NT2/D1 (cell line): Measurements from ENCODE around the gene KCTD16.

Experiments
- DNase-seq: peaks from one replicate; pipeline ENCODE4 v3.0.0-alpha.2; 2011; ENCODE audit warnings: low read depth, low spot score
- H3K27me3 ChIP-seq: 2 replicates; pipeline ENCODE4 v1.6.0; 2011; ENCODE audit warnings: mild to moderate bottlenecking; ENCODE audit not compliant: insufficient read length, insufficient read depth
- H3K36me3 ChIP-seq: 2 replicates; pipeline ENCODE4 v1.6.1; 2011; ENCODE audit warnings: mild to moderate bottlenecking, low read length, mixed read lengths; ENCODE audit not compliant: insufficient read depth, insufficient read length
- H3K4me1 ChIP-seq: 2 replicates; pipeline ENCODE4 v1.5.1; 2011; ENCODE audit not compliant: insufficient read depth, insufficient read length
- H3K4me3 ChIP-seq: 2 replicates; pipeline ENCODE4 v1.5.1; 2011; ENCODE audit warnings: low read depth; ENCODE audit not compliant: insufficient read length
- H3K9ac ChIP-seq: 2 replicates; pipeline ENCODE4 v1.6.0; 2011; ENCODE audit warnings: low read depth; ENCODE audit not compliant: insufficient read length
- H3K9me3 ChIP-seq: 2 replicates; pipeline ENCODE4 v1.5.1; 2011; ENCODE audit warnings: mild to moderate bottlenecking, low read length; ENCODE audit not compliant: insufficient read depth
- SUZ12 ChIP-seq: IDR thresholded peaks from 2 replicates; pipeline ENCODE4 v1.6.1; 2011; ENCODE audit not compliant: insufficient read length, insufficient read depth; ENCODE audit errors: extremely low read depth
- YY1 ChIP-seq: IDR thresholded peaks from 2 replicates; pipeline ENCODE4 v1.6.1; 2011; ENCODE audit not compliant: insufficient read length, insufficient read depth
- ZNF274 ChIP-seq: IDR thresholded peaks from 2 replicates; pipeline ENCODE4 v1.6.1; 2011; ENCODE audit warnings: mild to moderate bottlenecking, low read depth, low read length

KCTD16 gene

DNA sequence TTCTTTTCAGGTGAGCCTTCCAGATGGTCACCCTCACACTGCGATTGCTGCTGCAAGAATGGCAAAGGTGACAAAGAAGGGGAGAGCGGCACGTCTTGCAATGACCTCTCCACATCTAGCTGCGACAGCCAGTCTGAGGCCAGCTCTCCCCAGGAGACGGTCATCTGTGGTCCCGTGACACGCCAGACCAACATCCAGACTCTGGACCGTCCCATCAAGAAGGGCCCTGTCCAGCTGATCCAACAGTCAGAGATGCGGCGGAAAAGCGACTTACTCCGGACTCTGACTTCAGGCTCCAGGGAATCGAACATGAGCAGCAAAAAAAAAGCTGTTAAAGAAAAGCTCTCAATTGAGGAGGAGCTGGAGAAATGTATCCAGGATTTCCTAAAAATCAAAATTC, 303.0 kb downstream of the KCTD16 start:
- Histone ChIP-seq H3K36me3 (no peaks in the 10 kb centered on the region), H3K4me3 (no peak overlapping the region), H3K9ac (no peak overlapping the region), H3K9me3 (no peaks in the 10 kb centered on the region), H3K4me1 (no peaks in the 10 kb centered on the region), H3K27me3 (no peaks in the 10 kb centered on the region)
- TF ChIP-seq YY1, result no peak
- no peak for TF ChIP-seq ZNF274
- no peak for TF ChIP-seq SUZ12
- no peak for DNase-seq

DNA sequence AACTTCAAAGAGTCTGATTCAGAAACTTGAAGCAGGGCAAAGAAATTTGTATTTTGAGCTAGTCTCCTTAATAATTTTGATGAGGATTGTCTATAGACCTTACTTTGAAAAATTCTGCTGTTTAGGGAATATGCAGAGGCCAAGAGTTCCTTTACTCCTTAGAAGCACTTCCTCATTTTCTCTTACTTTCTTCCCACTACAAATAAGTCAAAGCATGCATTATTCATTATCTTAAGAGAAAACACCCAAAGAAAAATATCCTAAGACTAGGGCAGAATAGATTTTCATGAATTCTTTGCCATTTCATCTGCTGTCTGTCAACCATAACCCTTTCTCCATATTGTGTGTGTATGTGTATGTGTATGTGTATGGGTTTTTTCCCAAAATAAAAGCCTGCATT, 307.9 kb downstream of the KCTD16 start:
- H3K36me3 ChIP-seq, result no peaks in the 10 kb centered on the region
- no peaks in the 10 kb centered on the region for H3K27me3 ChIP-seq

DNA sequence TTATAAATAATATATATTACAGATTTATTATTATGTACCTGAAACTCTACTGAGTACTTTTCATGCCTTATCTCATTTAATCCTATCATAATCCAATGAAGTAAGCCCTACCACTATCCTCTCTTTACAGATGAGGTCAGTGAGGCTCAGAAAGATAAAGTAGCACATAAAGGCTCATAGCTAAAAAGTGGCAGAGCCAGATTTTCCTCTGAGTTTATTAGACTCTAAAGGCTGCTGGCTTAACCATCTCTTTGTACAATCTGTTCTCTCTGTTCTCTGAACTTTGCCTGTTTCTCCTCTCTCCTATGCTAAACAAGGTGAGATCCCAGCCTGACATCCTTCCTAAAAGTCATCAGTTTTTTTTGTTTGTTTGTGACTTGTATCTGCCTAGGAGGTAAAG, 311.2 kb downstream of the KCTD16 start:
- Histone ChIP-seq H3K9ac (no peak overlapping the region), H3K36me3 (no peaks in the 10 kb centered on the region), H3K4me1 (no peaks in the 10 kb centered on the region), H3K27me3 (no peaks in the 10 kb centered on the region), H3K9me3 (no peaks in the 10 kb centered on the region), H3K4me3 (no peak overlapping the region)
- no peak for DNase-seq
- TF ChIP-seq ZNF274 (no peak), SUZ12 (no peak), YY1 (no peak)

More for the DNA sequence above, 307.9 kb downstream of the KCTD16 start:
- Histone ChIP-seq H3K4me3 (no peak overlapping the region), H3K4me1 (no peaks in the 10 kb centered on the region), H3K9ac (no peak overlapping the region), H3K9me3 (no peaks in the 10 kb centered on the region)
- no peak for DNase-seq
- TF ChIP-seq ZNF274 (no peak), YY1 (no peak), SUZ12 (no peak)

DNA sequence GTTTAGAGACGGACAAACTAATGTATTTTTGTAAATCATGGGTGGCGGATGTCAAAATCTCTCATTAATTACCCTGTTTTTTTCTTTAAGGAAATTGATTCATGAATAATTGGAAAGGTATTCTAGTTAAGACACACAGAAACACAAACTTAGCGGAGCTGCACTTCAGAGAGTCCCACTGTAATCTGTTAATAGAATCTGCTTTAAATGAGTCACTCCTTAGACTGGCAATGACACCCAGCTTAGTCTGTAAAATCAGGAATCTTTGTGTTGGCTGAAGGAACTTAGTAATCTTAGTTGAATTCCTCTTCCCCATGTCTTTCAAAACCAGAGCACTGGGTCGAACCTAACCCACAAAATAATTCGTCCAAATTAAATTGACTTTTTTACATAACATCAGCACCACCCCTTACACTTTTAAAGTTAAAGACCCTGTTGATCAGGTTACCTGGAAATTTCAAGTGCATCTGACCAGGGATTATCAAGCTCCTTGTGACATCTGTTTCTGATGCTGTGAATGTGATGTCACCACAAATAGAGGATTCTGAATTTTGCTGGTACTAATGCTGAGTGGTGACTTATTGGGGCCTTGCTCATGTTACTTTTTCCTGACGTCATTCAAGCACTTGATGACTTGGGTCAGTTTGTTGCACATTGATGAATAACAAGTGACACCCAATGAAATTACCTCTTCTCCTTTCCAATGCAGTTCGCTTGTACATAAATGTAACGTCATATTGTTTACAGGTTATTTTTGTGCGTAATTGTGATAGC, 313.6 kb downstream of the KCTD16 start:
- Histone ChIP-seq H3K36me3 (no peaks in the 10 kb centered on the region), H3K9ac (no peak overlapping the region), H3K4me1 (no peaks in the 10 kb centered on the region), H3K9me3 (no peaks in the 10 kb centered on the region), H3K27me3 (no peaks in the 10 kb centered on the region), H3K4me3 (no peak overlapping the region)
- no peak for DNase-seq
- TF ChIP-seq ZNF274 (no peak), SUZ12 (no peak), YY1 (no peak)

DNA sequence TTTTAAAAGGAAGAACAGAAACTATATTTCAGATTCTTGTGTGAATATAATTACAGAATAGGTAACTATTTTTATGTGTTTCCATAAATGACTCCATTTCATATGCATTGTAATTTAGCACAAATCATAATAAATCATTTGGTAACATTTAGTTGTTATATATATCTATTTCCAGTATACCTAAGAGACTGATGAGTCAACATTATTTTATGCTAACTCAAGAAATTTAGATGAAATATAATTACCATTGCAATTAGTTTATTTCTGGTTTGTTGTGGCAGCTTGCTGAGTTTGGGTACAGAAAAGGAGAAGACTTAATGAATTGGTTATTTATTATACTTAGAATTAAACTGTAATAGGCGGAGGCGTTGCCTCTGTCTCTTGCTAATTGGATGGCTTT, 314.9 kb downstream of the KCTD16 start:
- Histone ChIP-seq H3K9me3 (peaks cover 7% of the 10 kb centered on the region), H3K36me3 (no peaks in the 10 kb centered on the region), H3K4me1 (no peaks in the 10 kb centered on the region), H3K27me3 (no peaks in the 10 kb centered on the region), H3K9ac (no peak overlapping the region), H3K4me3 (no peak overlapping the region)
- no peak for DNase-seq
- TF ChIP-seq YY1, result no peak
- TF ChIP-seq ZNF274, result no peak
- no peak for TF ChIP-seq SUZ12

DNA sequence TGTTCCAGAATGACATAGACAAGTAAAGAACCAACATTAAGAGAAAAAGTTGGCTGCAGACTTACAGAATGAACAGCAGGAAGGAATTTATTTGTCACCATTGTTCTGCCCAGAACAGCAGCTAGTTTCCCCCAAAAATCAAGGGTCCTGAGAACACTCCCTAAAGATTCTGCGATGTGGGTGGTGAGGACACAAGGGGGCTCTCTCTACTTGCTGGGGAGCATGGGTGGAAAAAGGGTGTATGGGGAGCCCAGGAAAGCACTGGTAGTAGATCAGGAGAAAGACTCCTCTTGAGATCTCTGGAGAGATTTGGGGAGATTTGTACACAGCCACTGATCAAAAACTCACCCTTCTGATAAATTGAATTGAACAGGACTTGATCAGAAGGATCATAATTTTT, 316.5 kb downstream of the KCTD16 start:
- TF ChIP-seq SUZ12 (no peak), ZNF274 (no peak), YY1 (no peak)

DNA sequence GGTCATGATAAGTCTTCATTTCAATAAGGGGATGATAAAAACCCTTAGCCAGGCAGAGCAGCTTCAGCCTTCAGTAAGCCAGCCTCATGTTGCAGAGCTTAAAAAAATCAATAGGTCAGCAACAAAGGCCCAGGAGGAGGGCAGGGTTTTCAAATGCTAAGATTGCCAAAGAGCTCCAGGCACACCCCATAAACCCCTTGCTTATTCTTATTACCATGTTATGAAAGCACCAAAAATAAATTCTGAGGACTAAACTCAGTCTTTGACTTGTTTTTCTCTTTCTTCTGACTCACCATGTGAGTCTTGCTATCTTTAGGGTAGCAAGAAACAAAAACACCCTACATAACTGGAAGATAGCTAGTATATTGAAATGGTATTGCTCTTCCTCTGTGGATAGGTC, 317.1 kb downstream of the KCTD16 start:
- H3K9ac ChIP-seq, result no peak overlapping the region
- H3K27me3 ChIP-seq, result no peaks in the 10 kb centered on the region
- no peaks in the 10 kb centered on the region for H3K4me1 ChIP-seq
- H3K4me3 ChIP-seq, result no peak overlapping the region
- H3K36me3 ChIP-seq, result no peaks in the 10 kb centered on the region
- TF ChIP-seq YY1 (no peak), ZNF274 (no peak), SUZ12 (no peak)
- peaks cover 8% of the 10 kb centered on the region for H3K9me3 ChIP-seq
- DNase-seq, result no peak

More for the DNA sequence above, 316.5 kb downstream of the KCTD16 start:
- no peak for DNase-seq
- Histone ChIP-seq H3K36me3 (no peaks in the 10 kb centered on the region), H3K27me3 (no peaks in the 10 kb centered on the region), H3K4me1 (no peaks in the 10 kb centered on the region), H3K9ac (no peak overlapping the region), H3K9me3 (peaks cover 8% of the 10 kb centered on the region), H3K4me3 (no peak overlapping the region)

DNA sequence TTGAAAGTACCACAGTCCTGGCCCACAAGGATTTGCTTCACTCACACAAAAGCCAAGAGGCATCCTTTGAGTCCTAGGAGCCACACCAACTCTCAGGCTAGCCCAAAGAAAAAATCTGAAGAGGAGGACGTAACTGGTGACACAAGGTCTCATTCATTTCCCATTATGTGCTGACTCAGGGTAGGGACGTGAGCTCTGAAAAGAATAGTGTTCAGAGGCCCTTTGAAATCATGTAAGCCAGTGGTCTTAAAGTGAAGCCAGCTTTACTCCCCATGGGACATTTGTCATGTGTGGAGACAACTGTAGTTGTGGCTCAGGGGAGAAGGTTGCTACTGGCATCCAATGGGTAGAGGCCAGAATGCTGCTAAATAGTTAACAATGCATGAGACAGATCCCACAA, 332.4 kb downstream of the KCTD16 start:
- no peak overlapping the region for H3K9ac ChIP-seq
- H3K9me3 ChIP-seq, result no peaks in the 10 kb centered on the region
- TF ChIP-seq SUZ12 (no peak), ZNF274 (no peak), YY1 (no peak)
- H3K36me3 ChIP-seq, result no peaks in the 10 kb centered on the region
- H3K4me1 ChIP-seq, result no peaks in the 10 kb centered on the region
- no peak for DNase-seq
- H3K4me3 ChIP-seq, result no peak overlapping the region
- H3K27me3 ChIP-seq, result no peaks in the 10 kb centered on the region
